ENCODE data around the gene OXNAD1.
A peak's percentile ranks its signal among the peaks of the same experiment; 100 is the strongest.
"Not testable (repeated sequence)": the region's sequence is repeated elsewhere in the genome, so short reads cannot be mapped to it uniquely, and the experiment has no call there.

The OXNAD1 gene

GRCh38 chr3:16308727-16309126, 43.7 kb downstream of the OXNAD1 start:
- no peak for DNase-seq

DNA sequence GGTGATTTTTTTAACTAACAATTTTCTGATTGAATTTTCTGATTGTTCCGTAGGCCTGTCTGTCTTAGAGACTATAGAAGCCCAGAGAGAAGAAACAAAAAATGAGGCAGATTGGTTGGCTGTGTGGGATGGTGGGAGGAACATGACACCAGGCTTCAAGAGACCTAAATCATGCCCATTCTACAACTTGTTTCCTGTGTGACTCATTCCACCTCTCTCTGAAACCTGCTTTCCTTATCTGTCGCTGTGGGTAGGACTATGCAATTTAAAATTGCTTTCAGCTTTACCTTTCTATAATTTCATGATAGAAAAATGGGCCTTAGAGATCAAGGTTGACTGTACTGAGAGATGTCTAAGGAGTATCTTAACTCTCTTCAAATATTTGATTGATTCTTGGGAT, 44.5 kb downstream of the OXNAD1 start:
- DNase-seq = no peak

DNA sequence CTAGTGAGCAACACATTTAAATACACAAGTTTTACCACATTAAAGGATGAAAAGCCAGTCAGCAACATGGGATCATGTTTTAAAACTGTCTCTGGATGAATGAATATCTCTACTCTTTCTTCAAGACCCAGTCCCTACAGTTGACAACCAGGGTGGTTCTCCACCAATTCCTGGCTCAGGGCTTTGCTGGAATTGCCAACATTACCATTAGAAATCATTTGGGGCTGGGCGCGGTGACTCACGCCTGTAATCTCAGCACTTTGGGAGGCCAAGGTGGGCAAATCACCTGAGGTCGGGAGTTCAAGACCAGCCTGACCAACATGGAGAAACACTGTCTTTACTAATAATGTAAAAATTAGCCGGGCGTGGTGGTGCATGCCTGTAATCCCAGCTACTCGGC, 45.5 kb downstream of the OXNAD1 start:
- DNase-seq = not testable (repeated sequence)

DNA sequence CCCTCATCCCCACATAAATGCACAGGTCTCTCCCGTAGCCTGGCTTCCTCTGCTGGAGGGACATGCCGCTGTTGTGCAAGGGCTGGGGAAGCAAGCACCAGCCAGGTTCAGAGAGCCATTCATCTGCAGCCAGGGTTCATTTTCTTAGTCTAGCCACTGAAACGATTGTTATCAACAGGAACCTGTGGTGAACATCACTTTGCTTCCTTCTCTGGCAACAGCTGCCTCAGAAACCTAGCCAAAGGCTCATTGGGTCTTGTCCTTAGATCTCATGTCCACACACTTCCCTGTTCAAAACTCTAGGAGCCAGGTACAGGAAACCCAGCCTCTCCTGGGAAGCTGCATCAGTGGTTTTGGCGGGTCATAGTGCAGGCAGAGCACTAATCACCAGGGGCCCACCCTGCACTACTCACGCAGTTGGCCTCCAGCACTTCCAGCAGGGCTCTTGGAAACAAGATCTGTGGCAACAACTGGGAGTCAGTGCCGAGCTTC, 47.0 kb downstream of the OXNAD1 start:
- DNase-seq = no peak

- DNase-seq = no peak
Observed at GRCh38 chr3:16313886-16314645, 49.1 kb downstream of the OXNAD1 start.

- no peak for DNase-seq
Observed at GRCh38 chr3:16315623-16316022, 50.6 kb downstream of the OXNAD1 start.

GRCh38 chr3:16316396-16316795, 51.4 kb downstream of the OXNAD1 start:
- DNase-seq = no peak

DNA sequence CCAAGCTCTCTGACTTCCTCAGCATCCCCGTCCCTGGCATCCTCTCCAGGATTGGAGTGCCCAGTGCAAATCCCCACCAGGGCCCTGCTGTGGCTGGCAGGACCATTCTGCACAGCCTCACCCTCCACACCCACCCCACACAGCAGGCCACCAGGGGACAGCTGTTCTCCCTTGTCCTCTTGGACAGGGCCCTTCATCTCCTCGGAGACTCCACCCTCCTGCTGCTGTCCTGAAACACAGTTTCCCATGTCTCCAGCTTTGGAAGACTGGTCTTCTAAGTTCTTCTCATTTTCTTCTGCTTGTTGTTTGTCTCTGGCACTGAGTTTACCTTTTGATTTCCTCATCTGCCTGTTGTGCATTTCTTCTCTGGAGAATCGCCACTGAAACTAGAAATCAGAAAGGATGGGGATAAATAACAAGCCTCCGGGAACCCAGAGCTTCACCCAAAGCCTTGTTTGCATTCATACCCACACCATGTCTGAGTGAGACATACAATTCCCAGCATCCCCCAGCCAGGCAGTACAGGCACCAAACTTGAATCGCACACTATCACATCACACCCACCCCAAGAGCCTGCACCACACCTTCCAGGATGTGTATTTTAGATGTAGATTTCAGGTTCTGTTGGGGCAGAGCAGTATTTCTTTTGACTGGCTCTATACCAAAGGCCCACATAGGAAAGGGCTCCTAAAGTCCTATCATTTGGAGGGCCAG, 52.0 kb downstream of the OXNAD1 start:
- no peak for DNase-seq

GRCh38 chr3:16317561-16317945, 52.5 kb downstream of the OXNAD1 start:
- DNase-seq = no peak

DNA sequence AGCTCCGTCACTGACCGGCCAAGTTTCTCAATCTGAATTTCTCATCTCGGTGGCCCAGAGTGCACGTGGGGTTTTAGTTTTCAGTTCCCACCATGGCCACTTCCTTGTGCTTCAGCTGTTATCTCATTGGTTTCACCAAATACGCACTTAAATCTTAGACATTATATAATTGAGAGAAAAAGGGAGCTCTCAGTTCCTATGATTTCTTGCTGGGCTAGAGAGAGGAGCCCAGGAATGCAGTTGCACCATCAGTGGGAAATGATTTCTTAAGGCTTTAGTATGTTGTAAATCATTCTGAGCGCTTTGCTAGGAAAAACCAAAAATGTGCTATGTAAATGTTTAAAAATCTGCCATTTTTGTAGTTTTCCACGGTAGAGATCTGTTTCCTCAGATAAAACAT, 53.2 kb downstream of the OXNAD1 start:
- DNase-seq = no peak

GRCh38 chr3:16319307-16319706, 54.3 kb downstream of the OXNAD1 start:
- DNase-seq = no peak

GRCh38 chr3:16319723-16320122, 54.7 kb downstream of the OXNAD1 start:
- DNase-seq = no peak

GRCh38 chr3:16320711-16321110, 55.7 kb downstream of the OXNAD1 start:
- DNase-seq = no peak

- peak; percentile 17 for DNase-seq
Observed at GRCh38 chr3:16322189-16322588, 57.2 kb downstream of the OXNAD1 start.

GRCh38 chr3:16323737-16324136, 58.7 kb downstream of the OXNAD1 start:
- DNase-seq = no peak

DNA sequence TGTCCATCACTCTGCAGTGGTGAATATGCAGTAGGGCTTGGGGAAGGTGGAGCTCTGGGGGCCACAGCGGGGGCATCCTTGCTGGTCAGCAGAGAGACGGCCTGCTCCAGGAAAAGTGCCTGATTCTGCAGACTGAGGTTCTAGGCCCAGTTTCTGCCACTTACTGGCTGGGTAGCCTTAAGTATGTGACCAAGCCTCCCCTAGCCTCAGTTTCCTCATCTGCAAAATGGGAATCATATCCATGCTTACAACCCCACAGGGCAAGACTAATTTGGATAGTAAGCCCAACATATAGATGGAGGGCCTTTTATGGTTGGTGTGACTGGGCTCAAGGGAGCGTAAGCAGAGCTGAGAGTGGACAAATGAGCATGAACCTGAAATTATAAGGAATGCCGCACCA, 60.8 kb downstream of the OXNAD1 start:
- DNase-seq = no peak

DNA sequence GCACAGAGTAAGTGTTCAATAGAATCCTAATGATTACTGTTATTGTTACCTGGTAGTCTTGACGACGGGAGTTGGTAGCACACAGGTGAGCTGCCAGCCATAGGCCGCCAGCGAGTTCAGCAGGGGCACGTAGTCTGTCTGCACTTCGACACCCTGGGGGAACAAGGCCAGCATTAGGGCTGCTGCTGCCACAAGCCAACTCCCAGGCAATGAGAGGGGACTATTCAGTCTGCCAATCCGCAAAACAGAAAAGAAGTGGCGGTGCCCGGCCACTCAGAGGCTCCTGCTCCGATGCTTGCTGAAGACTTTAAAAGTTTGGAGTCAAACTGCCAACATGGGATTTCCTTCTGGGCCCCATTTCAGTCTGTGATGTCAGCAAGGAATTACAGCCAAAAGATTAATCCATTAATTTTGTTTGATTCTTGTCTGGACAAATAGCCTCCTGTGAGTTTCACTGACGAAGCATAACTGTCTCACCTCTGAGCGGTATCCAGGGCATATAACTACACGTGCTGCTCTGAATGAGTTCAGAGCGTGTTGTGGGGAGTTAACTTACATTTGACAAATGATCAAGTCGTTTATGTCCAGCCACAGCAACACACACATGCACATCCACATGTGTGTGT, 61.8 kb downstream of the OXNAD1 start:
- no peak for DNase-seq

DNA sequence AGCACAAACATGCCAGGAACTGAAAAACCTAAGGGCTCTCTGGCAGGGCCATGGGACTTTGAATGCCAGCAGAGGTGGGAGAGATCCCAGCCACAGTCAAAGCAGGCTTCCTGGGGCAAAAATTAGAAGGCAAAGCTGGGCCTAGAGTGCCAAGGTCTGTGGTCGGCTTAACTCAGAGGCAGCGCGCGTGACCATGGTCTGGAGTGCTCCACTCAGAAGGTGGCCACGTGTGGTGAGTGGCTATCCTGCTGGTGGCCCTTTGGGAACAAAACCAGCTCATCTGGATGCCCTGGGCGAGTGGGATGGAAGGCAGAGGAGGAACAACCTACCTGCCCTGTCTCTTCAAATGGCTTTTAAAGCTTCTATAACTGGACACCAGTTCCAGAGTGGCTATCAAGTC, 63.1 kb downstream of the OXNAD1 start:
- no peak for DNase-seq

DNA sequence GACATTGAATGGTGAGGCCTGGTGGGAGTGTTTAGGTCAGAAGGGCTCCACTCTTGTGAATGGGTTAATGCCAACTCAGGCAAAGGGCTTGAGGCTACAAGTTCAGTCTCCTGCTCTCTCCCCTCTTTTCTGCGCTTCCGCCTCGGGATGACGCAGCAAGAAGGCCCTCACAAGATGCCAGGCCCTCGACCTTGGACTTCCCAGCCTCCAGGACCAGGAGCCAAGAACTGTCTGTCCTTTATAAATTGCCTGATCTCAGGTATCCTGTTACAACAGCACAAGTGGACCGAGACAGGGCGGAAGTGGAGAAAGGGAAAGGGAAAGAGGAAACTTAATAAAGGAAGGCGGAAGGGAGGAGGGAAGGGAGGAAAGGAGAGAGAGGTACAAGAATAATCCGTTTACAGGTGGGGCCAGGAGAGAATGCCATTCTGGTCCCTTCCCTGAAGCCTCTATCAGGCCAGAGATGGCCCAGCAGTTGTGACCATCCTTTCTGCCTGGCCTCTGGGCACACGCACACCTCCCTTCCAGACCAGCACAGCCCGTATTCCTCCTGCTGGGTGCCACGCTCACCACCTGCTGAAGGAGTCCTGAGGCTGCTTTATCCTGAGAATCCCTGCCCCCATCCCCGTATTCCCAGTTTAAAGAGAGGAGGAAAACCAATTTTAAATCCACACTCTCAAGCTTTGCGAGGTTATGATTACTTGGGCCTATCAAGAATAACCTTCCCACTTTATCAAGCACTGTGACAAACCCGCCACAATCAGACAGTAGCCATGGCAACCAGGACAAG, 64.2 kb downstream of the OXNAD1 start:
- DNase-seq = no peak

GRCh38 chr3:16329826-16330129, 64.8 kb downstream of the OXNAD1 start:
- no peak for DNase-seq

DNA sequence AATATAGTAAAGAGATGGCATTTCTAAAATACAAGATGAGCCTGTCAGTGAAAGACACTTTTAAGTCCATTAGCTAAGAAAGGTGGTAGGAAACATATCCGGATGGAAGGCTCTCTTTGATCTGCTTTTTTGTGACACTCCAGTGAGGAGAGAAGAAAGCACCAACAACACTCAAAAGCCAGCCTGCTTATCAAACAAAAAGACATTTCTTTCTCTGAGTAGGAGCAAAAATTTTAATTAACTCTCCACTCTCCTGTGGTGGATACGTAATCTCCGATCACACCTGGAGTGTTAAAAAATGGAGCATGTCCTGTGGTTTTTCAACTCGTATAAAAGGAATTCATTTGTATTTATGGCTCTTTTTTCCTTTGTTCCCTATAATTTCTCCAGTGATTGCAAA, 65.3 kb downstream of the OXNAD1 start:
- no peak for DNase-seq

- DNase-seq = no peak
Observed at GRCh38 chr3:16331319-16331883, 66.4 kb downstream of the OXNAD1 start.

DNA sequence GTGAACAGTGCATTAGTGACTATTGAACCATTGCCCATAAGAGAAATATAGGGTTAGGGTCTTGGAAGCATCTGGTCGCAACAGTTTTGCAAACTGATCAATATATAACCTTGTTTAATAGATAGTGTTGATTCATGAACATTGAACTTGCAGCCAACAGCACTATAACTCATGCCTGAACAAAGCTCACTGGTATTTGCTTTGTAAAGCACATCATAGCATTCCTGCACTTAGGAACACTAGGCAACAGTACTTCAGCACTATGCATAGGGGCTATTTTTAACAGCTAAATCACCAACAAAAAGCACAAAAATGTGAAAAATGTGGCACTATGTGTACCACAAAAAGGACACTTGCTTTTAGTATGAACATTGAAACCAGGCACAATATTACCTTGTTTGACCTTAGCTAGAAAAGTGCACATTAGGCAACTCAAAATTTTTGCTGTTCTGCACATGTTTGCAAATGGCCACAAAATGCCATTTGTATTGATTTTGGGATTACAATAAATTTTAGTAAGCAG, 68.0 kb downstream of the OXNAD1 start:
- no peak for DNase-seq
